ENCODE measurements around the gene ATXN7.

Gene ATXN7

DNA sequence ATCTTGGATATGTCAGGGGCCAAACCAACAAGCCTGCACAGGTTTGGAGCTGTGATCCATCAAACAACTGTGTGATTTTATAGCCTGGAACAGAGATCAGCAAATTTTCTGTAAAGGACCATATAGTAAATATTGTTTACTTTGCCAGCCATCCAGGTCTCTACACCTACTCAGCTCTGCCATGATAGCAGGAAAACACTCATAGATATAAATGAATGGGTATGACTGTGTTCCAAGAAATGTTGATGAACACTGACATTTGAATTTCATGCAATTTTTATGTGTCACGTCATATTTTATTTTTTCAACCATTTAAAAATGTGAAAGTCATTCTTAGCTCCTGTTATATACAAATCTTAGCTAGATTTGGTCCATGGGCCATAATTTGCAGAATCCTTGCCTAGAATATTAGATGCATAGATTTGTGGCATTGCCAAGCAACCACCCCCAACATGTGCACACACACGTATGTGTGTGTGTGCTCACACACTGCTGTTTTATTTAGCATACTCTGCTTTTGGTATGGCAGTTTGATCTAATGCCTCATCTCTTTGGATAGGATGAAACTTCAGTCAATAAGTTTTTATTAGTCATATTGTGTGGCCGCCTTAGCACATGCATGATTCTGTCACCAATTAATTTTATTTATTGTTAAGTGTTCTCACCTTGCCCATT, 6.4 kb downstream of the ATXN7 start:
- TF ChIP-seq, protein P1, sequence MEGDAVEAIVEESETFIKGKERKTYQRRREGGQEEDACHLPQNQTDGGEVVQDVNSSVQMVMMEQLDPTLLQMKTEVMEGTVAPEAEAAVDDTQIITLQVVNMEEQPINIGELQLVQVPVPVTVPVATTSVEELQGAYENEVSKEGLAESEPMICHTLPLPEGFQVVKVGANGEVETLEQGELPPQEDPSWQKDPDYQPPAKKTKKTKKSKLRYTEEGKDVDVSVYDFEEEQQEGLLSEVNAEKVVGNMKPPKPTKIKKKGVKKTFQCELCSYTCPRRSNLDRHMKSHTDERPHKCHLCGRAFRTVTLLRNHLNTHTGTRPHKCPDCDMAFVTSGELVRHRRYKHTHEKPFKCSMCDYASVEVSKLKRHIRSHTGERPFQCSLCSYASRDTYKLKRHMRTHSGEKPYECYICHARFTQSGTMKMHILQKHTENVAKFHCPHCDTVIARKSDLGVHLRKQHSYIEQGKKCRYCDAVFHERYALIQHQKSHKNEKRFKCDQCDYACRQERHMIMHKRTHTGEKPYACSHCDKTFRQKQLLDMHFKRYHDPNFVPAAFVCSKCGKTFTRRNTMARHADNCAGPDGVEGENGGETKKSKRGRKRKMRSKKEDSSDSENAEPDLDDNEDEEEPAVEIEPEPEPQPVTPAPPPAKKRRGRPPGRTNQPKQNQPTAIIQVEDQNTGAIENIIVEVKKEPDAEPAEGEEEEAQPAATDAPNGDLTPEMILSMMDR (IDR thresholded peaks at IDR 0.05) = no peak
- Mint-ChIP-seq H3K4me1 (peaks cover 26% of the 10 kb centered on the region), H3K4me3 (no peak overlapping the region), H3K27me3 (ENCODE audit: low read depth, poor library complexity) (no peaks in the 10 kb centered on the region), H3K9me3 (no peaks in the 10 kb centered on the region), H3K36me3 (ENCODE audit: low read depth) (peaks cover 31% of the 10 kb centered on the region), H3K27ac (no peak overlapping the region)
- DNase-seq = no peak

DNA sequence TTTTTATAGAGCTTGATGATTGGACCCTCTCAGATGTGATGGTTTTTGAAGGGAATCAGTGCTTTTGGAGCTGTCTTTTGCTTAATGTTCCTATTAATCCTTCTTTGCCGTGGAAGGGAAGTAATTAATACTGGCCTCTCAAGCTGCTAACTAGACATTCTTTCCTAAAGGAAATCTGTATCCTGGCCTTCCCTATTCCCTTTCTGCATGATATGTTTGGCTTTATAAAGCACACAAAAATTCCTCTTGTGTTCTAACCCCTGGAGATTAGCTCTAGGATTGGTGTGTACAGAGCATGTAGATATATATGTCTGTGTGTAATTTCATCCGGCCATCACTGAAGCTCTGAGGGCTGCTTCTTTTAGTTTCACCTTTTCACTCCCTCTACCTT, 6.9 kb downstream of the ATXN7 start:
- H3K36me3 Mint-ChIP-seq (ENCODE audit: low read depth) = peaks cover 28% of the 10 kb centered on the region
- no peak overlapping the region for H3K27ac Mint-ChIP-seq
- no peaks in the 10 kb centered on the region for H3K27me3 Mint-ChIP-seq (ENCODE audit: low read depth, poor library complexity)
- H3K4me1 Mint-ChIP-seq = peaks cover 27% of the 10 kb centered on the region
- DNase-seq = no peak
- no peaks in the 10 kb centered on the region for H3K9me3 Mint-ChIP-seq
- TF ChIP-seq, protein P1 (IDR thresholded peaks at IDR 0.05) = no peak
- no peak overlapping the region for H3K4me3 Mint-ChIP-seq

DNA sequence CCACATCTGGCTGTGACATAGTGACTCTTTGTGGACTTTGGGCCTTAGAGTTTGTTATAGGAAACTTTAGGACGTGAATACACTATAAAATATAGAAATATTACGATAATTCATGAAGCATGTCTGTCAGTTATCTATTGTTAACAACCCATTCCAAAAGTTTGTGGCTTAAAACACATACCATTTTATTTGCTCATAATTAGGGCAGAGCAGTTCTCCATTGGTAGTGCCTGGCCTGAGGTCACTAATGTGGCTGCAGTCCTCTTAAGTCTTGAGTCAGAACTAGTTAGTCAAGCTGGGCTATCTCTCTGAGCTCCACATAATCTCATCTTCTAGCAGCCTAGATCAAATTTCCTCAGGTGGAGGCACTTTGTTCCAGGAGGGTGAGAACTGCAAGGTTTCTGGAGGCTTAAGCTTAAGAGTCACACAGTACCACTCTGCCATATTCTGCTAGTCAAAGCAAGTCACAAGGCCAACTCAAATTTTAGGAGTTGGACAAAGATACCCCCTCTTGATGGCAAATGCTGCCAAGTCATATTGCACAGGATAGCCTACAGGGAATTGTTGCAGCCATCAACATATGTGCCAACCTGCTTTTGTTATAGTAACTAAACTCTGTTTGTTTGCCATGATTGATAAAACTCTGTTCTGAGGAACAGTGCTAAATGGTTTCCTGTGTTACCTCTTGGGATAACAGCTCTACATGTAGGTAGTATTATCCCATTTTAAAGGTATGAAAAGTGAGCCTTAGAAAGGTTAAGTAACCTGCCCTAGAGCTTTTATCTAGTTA, 8.7 kb downstream of the ATXN7 start:
- TF ChIP-seq, protein P1 (IDR thresholded peaks at IDR 0.05) = no peak
- Mint-ChIP-seq H3K9me3 (no peaks in the 10 kb centered on the region), H3K36me3 (ENCODE audit: low read depth) (peaks cover 13% of the 10 kb centered on the region), H3K27me3 (ENCODE audit: low read depth, poor library complexity) (no peaks in the 10 kb centered on the region), H3K27ac (no peak overlapping the region), H3K4me1 (peaks cover 38% of the 10 kb centered on the region), H3K4me3 (no peak overlapping the region)
- DNase-seq = no peak

- Mint-ChIP-seq H3K27ac (no peak overlapping the region), H3K4me1 (peaks cover 51% of the 10 kb centered on the region), H3K9me3 (no peaks in the 10 kb centered on the region), H3K36me3 (ENCODE audit: low read depth) (peaks cover 12% of the 10 kb centered on the region), H3K27me3 (ENCODE audit: low read depth, poor library complexity) (no peaks in the 10 kb centered on the region), H3K4me3 (no peak overlapping the region)
- TF ChIP-seq, protein P1 (IDR thresholded peaks at IDR 0.05) = no peak
- DNase-seq = no peak
Measured at GRCh38 chr3:63874769-63875168, 11.1 kb downstream of the ATXN7 start.

DNA sequence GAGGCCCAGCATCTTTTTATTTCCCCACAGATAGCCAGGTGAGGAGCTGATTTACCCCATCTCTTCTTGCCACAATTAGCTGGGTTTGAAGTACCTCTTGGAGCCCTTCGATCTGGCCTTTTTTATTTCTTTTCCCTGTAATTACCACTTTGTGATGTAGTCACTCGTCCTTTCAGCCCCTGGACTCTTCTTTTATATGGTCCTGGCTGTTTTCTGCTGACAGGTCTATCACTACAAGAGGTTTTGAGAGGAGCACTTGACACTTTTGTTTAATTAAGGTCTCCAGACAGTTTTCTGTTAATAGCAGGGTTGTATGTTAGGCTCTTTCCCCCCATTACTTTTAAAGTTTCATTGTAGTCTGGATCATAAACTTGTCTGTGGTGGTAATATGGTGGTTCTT, 11.8 kb downstream of the ATXN7 start:
- Mint-ChIP-seq H3K27ac (peak overlapping the region; percentile 30), H3K36me3 (ENCODE audit: low read depth) (peaks cover 12% of the 10 kb centered on the region), H3K27me3 (ENCODE audit: low read depth, poor library complexity) (no peaks in the 10 kb centered on the region), H3K4me1 (peaks cover 57% of the 10 kb centered on the region), H3K4me3 (no peak overlapping the region), H3K9me3 (no peaks in the 10 kb centered on the region)
- TF ChIP-seq, protein P1 (IDR thresholded peaks at IDR 0.05) = no peak
- DNase-seq = no peak

Data from nephron progenitor cell (in vitro differentiated cells).